Testis (tissue), 3 donors: ENCODE results near the gene GPX6. TPM values are rescaled to one million over a fixed set of nuclear protein-coding genes. Genes with fewer than 3 reads are reported as not detected.

ENCODE experiments used
- DNase-seq: peaks from one replicate; pipeline ENCODE4 v3.0.0-alpha.2; 2019
- H3K27ac ChIP-seq, 2 donors: fragments of 200-600 bp; sonication (generic); one replicate each; pipeline ENCODE4 v1.5.1; 2019
- H3K27me3 ChIP-seq: fragments of 200-600 bp; sonication (generic); one replicate; pipeline ENCODE4 v1.5.1; 2019
- H3K36me3 ChIP-seq: fragments of 200-600 bp; sonication (generic); one replicate; pipeline ENCODE4 v1.5.1; 2017; ENCODE audit warnings: low read depth; ENCODE audit errors: missing control alignments
- H3K4me1 ChIP-seq: fragments of 200-600 bp; sonication (generic); one replicate; pipeline ENCODE4 v1.5.1; 2019
- H3K4me3 ChIP-seq, 2 donors: fragments of 200-600 bp; sonication (generic); one replicate each; pipeline ENCODE4 v1.5.1; 2017 to 2019
- H3K9me3 ChIP-seq: fragments of 200-600 bp; sonication (generic); one replicate; pipeline ENCODE4 v1.5.1; 2017
- CTCF ChIP-seq, 3 experiments: fragments of 450-650 bp in 2 of 3; fragments of 200-600 bp in 1 of 3; sonication (generic) in 1 of 3; IDR thresholded peaks; one replicate each; pipeline ENCODE4 v1.5.1; 2016 to 2019; ENCODE audit warnings: antibody characterized with exemption in 3 of 3, mild to moderate bottlenecking in 2 of 3, moderate library complexity in 1 of 3
- POLR2A ChIP-seq: fragments of 450-650 bp; IDR thresholded peaks from one replicate; pipeline ENCODE4 v1.6.1; 2017; ENCODE audit warnings: antibody characterized with exemption, mild to moderate bottlenecking, moderate library complexity
- WGBS, 2 donors: methylation state at CpG; one replicate each; pipeline ENCODE4 v1.1.5; 2018; 5-methylcytosine and 5-hydroxymethylcytosine counted together
- intact Hi-C: fragments of 100-400 bp; cut with DNase I; formaldehyde crosslinking; loops from one replicate; pipeline ENCODE4 v1.15.1; 2023; ENCODE audit warnings: low total_unique reads
- polyA plus RNA-seq: library from polyadenylated mRNA; stranded (reverse); fragments of 350-450 nt; fragmentation: Illumina TruSeq; extraction: RNeasy Lipid Tissue Mini Kit (QIAGEN cat#74804); gene quantifications from one replicate; pipeline ENCODE4 v1.2.3, GENCODE V29; 2014; ENCODE audit warnings: low read depth, low replicate concordance; ENCODE audit not compliant: insufficient read depth
- total RNA-seq, 2 donors: library from RNA; depleted of rRNA; stranded (reverse); fragments of >200 nt; gene quantifications; one replicate each; pipeline ENCODE4 v1.2.3, GENCODE V29; 2016

The GPX6 gene
- total and polyA plus RNA-seq, 3 donors from 2014 or later: 0.19 to 0.87 (median 0.54) TPM

DNA sequence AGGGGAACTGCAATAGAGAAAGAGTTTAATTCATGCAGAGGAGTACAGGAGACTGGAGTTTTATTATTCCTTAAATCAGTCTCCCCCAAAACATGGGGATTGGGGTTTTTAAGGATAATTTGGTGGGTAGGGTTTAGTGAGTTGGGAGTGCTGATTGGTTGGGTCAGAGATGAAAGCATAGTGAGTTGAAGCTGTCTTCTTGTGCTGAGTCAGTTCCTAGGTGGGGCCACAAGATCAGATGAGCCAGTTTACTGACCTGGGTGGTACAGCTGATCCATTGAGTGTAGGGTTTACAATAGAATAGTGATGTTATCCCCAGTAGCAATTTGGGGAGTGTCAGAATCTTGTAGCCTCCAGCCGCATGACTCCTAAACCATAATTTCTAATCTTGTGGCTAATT lies 29.1 kb downstream of the GPX6 start:
- DNase-seq: no peak
- H3K27ac ChIP-seq: no peak overlapping the region
- TF ChIP-seq CTCF (IDR thresholded peaks at IDR 0.05) (no peak), POLR2A (no peak)
- H3K4me3 ChIP-seq: no peak overlapping the region
- intact Hi-C loops: no loop called here
- H3K4me1 ChIP-seq: peaks cover 7% of the 10 kb centered on the region
- no peaks in the 10 kb centered on the region for H3K36me3 ChIP-seq
- H3K27me3 ChIP-seq: no peaks in the 10 kb centered on the region
- no peaks in the 10 kb centered on the region for H3K9me3 ChIP-seq
- 80 to 81% methylated on average over 1 of the region's 1 CpG for WGBS, 2 donors

- intact Hi-C loops: no loop called here
- Histone ChIP-seq H3K27me3 (no peaks in the 10 kb centered on the region), H3K36me3 (no peaks in the 10 kb centered on the region)
Observed at GRCh38 chr6:28485482-28485881, 30.1 kb downstream of the GPX6 start.

GRCh38 chr6:28480253-28480932 lies 35.2 kb downstream of the GPX6 start:
- no peaks in the 10 kb centered on the region for H3K9me3 ChIP-seq
- DNase-seq: no peak
- WGBS, 2 donors: 75 to 82% methylated on average over 9 of the region's 9 CpGs
- H3K36me3 ChIP-seq: no peaks in the 10 kb centered on the region
- H3K4me1 ChIP-seq: no peaks in the 10 kb centered on the region
- H3K4me3 ChIP-seq: no peak overlapping the region
- intact Hi-C loops: no loop called here
- no peak overlapping the region for H3K27ac ChIP-seq
- no peak for TF ChIP-seq CTCF (IDR thresholded peaks at IDR 0.05)
- no peak for TF ChIP-seq POLR2A
- H3K27me3 ChIP-seq: no peaks in the 10 kb centered on the region

More at GRCh38 chr6:28485482-28485881, 30.1 kb downstream of the GPX6 start:
- Histone ChIP-seq H3K4me3 (no peak overlapping the region), H3K4me1 (peaks cover 7% of the 10 kb centered on the region), H3K27ac (no peak overlapping the region), H3K9me3 (no peaks in the 10 kb centered on the region)
- TF ChIP-seq CTCF (IDR thresholded peaks at IDR 0.05) (no peak), POLR2A (no peak)
- no peak for DNase-seq
- 91 to 97% methylated on average over 3 of the region's 3 CpGs for WGBS, 2 donors

GRCh38 chr6:28478518-28478917 lies 37.1 kb downstream of the GPX6 start:
- intact Hi-C loops: no loop called here
- H3K27me3 ChIP-seq: no peaks in the 10 kb centered on the region
- H3K27ac ChIP-seq: no peak overlapping the region
- 39 to 40% methylated on average over 12 of the region's 12 CpGs for WGBS, 2 donors
- no peak overlapping the region for H3K4me3 ChIP-seq
- no peaks in the 10 kb centered on the region for H3K36me3 ChIP-seq
- TF ChIP-seq POLR2A: no peak
- no peak for TF ChIP-seq CTCF (IDR thresholded peaks at IDR 0.05)
- no peak for DNase-seq
- H3K9me3 ChIP-seq: no peaks in the 10 kb centered on the region
- H3K4me1 ChIP-seq: no peaks in the 10 kb centered on the region
